Activated naive CD4-positive, alpha-beta T cell treated with anti-CD3 and anti-CD28 coated beads, Interleukin-2, amount 50 U/mL, for 24 hours (primary cell): ENCODE results near the gene ROBO2.

Experiments used
- H3K27ac Mint-ChIP-seq: one replicate; pipeline ENCODE4 v1.8.0; 2021; ENCODE audit warnings: mild to moderate bottlenecking, mixed read lengths
- H3K27me3 Mint-ChIP-seq: one replicate; pipeline ENCODE4 v1.8.0; 2021; ENCODE audit warnings: mixed read lengths
- H3K36me3 Mint-ChIP-seq: one replicate; pipeline ENCODE4 v1.8.0; 2021; ENCODE audit warnings: mixed read lengths
- H3K4me1 Mint-ChIP-seq: one replicate; pipeline ENCODE4 v1.8.0; 2021; ENCODE audit warnings: mixed read lengths
- H3K4me3 Mint-ChIP-seq: one replicate; pipeline ENCODE4 v1.8.0; 2021; ENCODE audit warnings: mild to moderate bottlenecking, mixed read lengths
- H3K9me3 Mint-ChIP-seq: one replicate; pipeline ENCODE4 v1.8.0; 2021; ENCODE audit warnings: mixed read lengths

ROBO2 gene

DNA sequence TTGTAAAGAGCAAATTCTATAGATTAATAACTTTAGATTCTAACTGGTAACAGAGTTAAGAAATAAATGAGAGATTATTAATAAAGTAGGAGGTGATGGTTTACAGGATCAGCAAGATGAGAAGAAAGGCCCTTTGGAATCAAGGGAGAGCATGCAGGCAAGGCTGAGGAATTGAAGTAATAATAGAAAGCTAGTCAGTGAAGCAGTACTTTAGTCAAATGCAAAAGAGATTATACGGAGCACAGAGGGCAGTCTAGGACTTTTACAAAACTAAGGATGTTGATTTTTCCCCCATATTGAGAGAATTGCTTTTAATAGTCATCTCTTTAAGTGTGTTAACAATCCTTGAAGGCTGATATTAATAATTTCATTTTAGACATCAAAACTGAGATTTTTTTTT is 146.4 kb downstream of the ROBO2 start:
- H3K4me3 Mint-ChIP-seq, result no peak overlapping the region
- H3K4me1 Mint-ChIP-seq, result no peaks in the 10 kb centered on the region
- H3K9me3 Mint-ChIP-seq, result peaks cover 4% of the 10 kb centered on the region
- no peak overlapping the region for H3K27ac Mint-ChIP-seq
- no peaks in the 10 kb centered on the region for H3K36me3 Mint-ChIP-seq
- no peaks in the 10 kb centered on the region for H3K27me3 Mint-ChIP-seq

DNA sequence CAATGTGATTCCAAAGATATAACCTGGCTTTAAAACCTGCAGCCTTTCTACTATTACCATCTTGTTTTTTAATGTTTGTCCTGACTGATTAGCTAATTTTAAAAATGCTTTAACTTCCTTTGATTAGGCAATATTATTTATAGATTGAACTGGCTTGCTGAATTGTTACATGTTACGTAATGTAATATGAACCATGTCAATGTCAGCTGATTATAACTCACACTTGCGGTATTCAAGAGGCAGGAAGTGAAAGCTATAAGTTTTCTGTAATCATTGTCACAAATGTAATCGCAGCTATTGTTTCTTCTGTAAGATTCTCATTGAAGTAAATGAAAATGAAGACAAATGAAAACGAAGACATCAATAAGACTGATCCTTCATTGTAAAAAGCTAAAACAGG is 146.8 kb downstream of the ROBO2 start:
- H3K4me1 Mint-ChIP-seq, result no peaks in the 10 kb centered on the region
- H3K9me3 Mint-ChIP-seq, result peaks cover 4% of the 10 kb centered on the region

DNA sequence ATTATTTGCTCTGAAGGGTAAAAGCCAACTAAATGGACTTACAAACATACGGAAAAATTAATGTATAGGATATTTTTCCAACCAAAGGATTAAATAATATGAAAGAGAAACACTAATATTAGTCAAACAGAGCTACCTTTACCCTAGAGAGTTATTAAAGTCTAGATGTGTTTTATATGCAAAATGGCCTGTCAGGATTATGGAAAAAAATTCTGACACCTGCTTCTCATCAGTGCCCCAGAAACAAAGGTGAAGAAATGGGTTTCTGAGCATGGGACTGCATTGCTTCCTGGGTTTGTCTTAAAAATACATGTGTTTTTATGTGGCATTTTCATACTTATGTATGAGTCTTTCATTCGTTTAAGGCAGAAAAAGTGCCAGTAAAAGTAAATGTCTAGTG is 148.3 kb downstream of the ROBO2 start:
- Mint-ChIP-seq H3K36me3 (no peaks in the 10 kb centered on the region), H3K27me3 (no peaks in the 10 kb centered on the region), H3K4me3 (no peak overlapping the region), H3K27ac (no peak overlapping the region), H3K9me3 (peaks cover 4% of the 10 kb centered on the region), H3K4me1 (no peaks in the 10 kb centered on the region)

More for the DNA sequence above, 146.8 kb downstream of the ROBO2 start:
- H3K27me3 Mint-ChIP-seq, result no peaks in the 10 kb centered on the region
- H3K4me3 Mint-ChIP-seq, result no peak overlapping the region
- H3K27ac Mint-ChIP-seq, result no peak overlapping the region
- no peaks in the 10 kb centered on the region for H3K36me3 Mint-ChIP-seq

DNA sequence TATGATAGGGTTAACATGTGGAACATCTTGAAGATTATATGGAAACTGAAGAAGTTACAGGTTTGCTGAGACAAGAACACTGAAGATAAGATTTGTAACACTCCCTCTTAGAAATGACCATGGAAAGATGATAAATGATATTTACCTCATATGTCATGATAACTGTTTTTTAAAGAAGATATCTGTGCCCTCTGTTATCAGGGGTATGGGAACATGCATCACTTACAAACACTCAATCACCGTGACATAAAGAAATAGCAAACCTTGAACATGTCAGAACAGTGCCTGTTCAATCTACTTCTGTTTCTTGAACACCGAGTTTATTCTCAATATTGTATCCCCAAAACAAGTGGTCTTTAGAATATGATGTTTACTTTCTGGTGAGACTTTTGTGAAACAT is 149.4 kb downstream of the ROBO2 start:
- Mint-ChIP-seq H3K27ac (no peak overlapping the region), H3K9me3 (peaks cover 4% of the 10 kb centered on the region), H3K4me1 (no peaks in the 10 kb centered on the region), H3K27me3 (no peaks in the 10 kb centered on the region), H3K4me3 (no peak overlapping the region), H3K36me3 (no peaks in the 10 kb centered on the region)

DNA sequence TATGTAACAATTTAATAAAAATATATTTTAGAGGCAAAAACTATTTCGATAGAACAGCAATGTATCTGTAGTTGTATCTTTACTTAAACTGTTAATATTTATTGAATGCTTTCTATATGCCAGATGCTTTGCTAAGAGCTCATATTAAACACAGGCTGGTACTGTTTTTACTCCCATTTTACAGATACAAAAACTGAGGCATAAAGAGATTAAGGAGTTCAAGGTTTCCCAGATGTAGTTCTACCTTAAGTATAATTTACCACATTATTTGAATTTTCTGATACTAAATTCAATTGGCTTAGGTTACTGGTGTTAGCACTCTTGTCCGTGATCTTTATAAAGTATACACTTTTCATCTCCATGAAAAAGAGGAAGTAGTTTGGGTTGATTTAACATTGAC is 149.8 kb downstream of the ROBO2 start:
- peaks cover 4% of the 10 kb centered on the region for H3K9me3 Mint-ChIP-seq

DNA sequence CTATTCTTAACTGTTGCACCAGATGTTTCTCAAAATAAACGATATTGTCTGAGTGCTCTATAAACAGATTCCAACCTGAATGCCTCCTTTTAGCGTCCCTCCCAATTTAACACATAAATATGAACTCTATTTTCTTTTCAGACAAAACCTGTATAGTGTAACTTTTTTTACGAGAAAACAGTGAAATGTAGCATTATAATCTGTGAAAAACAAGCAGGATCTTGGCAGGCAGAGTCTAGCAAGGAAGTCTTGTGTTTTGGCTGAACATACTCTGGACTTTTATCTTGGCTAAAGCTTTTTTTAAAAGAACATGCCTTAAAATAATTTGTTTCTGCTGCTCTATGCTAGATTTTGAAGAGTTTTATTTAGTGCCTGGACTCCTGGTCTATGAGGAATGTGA is 150.5 kb downstream of the ROBO2 start:
- Mint-ChIP-seq H3K4me1 (no peaks in the 10 kb centered on the region), H3K36me3 (no peaks in the 10 kb centered on the region), H3K27me3 (no peaks in the 10 kb centered on the region), H3K27ac (no peak overlapping the region), H3K9me3 (peaks cover 4% of the 10 kb centered on the region), H3K4me3 (no peak overlapping the region)

More for the DNA sequence above, 149.8 kb downstream of the ROBO2 start:
- no peaks in the 10 kb centered on the region for H3K36me3 Mint-ChIP-seq
- H3K4me1 Mint-ChIP-seq, result no peaks in the 10 kb centered on the region
- H3K4me3 Mint-ChIP-seq, result no peak overlapping the region
- no peak overlapping the region for H3K27ac Mint-ChIP-seq
- no peaks in the 10 kb centered on the region for H3K27me3 Mint-ChIP-seq

DNA sequence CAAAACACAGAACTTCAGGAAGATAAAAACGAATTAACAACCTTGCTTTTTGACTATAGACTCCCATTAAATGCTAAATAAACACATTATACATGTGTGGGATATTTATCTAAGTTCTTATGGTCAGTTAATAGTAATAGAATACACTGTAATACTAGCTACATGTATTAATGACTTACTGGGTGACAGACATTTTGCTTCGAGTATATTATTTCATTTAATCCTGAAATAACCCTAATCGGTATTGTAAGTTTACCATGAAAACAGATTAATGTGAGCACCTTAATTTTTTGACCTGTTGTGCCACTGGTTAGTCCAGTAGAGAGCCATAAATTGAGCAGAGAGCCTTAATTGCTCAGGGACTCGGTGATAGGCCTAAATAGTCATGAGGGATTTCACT is 151.1 kb downstream of the ROBO2 start:
- H3K9me3 Mint-ChIP-seq, result peaks cover under 1% of the 10 kb centered on the region

DNA sequence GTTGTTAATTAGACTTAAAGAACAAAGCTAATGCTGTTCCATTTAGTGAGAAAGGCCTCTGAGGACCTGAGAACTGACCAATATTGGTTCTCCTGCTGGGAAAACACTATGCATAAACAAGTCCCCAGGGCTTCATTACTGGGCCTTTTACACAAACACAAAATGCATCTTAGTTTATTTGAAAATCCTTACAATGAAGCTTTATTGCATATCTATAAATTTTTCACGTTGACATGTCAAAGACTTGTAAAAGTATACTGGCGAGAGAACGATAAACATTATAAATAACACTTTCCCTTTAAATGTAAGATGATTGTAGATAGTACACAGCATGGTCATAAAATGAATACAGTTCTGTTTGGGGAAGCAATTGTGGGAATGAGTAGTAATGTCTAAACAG is 151.7 kb downstream of the ROBO2 start:
- H3K4me3 Mint-ChIP-seq, result no peak overlapping the region
- H3K4me1 Mint-ChIP-seq, result no peaks in the 10 kb centered on the region
- H3K9me3 Mint-ChIP-seq, result no peaks in the 10 kb centered on the region
- no peak overlapping the region for H3K27ac Mint-ChIP-seq
- H3K36me3 Mint-ChIP-seq, result no peaks in the 10 kb centered on the region
- H3K27me3 Mint-ChIP-seq, result no peaks in the 10 kb centered on the region

More for the DNA sequence above, 151.1 kb downstream of the ROBO2 start:
- no peaks in the 10 kb centered on the region for H3K4me1 Mint-ChIP-seq
- no peaks in the 10 kb centered on the region for H3K36me3 Mint-ChIP-seq
- no peak overlapping the region for H3K27ac Mint-ChIP-seq
- no peak overlapping the region for H3K4me3 Mint-ChIP-seq
- no peaks in the 10 kb centered on the region for H3K27me3 Mint-ChIP-seq

DNA sequence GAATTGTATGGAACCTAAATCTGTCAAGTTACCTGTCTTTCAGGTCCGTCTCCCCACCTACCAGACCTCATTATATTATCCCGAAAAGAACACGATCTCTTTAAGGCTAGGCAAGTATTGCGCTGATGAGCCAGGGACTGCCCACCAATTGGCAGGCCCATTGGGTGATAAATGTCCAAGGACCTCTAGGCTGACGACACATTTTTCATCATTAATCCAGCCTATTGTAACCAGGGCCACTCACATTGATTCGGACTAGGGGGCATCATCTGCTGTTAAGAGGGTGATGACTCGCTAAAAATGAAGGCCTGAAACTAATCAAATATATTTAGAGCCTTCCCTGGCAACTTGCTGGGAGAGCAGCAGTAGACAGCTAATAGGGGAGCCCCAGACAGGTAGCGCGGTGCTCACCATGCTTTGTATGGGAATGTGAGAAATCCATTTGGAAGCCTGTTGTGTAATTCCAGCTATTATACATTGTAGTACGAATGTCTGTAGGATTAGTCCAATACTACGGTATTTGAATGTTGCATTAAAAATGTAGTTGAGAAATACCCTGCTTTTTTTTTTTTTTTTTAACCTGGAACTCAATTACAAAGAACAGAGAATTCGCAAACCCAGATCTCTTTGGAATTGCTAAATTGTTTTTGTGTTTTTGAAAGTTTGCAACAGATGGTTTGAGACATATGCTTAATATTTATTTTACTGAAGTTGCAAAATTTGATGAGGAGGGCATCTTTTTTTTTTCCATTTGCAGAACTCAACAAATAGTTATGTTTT is 156.1 kb downstream of the ROBO2 start:
- no peaks in the 10 kb centered on the region for H3K9me3 Mint-ChIP-seq
- H3K4me3 Mint-ChIP-seq, result no peak overlapping the region
- H3K27ac Mint-ChIP-seq, result no peak overlapping the region
- H3K36me3 Mint-ChIP-seq, result no peaks in the 10 kb centered on the region
- H3K4me1 Mint-ChIP-seq, result no peaks in the 10 kb centered on the region
- no peaks in the 10 kb centered on the region for H3K27me3 Mint-ChIP-seq

DNA sequence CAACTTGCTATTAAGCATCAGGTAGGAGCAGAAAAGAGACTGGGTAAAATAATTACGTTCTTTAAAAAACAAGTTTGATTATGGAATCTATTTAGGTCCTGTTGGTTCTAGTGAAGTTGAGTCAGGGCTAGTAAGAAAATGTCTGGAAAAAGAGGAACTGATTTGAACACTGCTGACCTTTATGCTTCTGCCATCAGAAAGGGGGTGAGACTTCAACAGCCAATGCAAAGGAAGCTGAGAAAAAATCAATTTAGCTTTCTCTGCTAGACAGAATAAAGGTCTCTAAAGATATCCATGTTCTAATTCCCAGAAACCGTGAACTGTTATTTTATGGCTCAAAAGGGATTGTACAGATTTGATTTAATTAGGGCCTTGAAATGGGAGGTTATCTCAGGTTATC is 157.5 kb downstream of the ROBO2 start:
- Mint-ChIP-seq H3K36me3 (no peaks in the 10 kb centered on the region), H3K27ac (no peak overlapping the region), H3K27me3 (no peaks in the 10 kb centered on the region), H3K4me1 (no peaks in the 10 kb centered on the region), H3K4me3 (no peak overlapping the region), H3K9me3 (no peaks in the 10 kb centered on the region)

DNA sequence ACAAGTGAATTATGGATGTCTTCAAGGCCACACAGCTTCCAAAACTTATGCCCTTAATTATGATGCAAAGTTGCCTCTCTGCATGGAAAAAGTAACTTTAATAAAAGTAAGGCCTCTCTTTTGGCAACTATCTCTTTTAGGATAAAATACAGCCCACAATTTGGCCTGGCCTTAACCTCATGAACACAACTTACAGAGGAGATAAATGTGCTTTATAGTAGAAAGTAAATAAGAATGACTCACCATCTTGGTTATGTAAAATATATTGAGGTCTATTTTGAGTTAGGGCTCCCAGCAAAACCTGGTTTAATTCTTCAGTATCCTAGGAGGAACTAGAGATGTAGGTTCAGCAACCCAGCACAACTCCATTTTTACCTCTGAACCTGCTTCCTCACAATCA is 164.0 kb downstream of the ROBO2 start:
- Mint-ChIP-seq H3K27me3 (no peaks in the 10 kb centered on the region), H3K4me3 (no peak overlapping the region), H3K9me3 (no peaks in the 10 kb centered on the region), H3K27ac (no peak overlapping the region), H3K36me3 (no peaks in the 10 kb centered on the region), H3K4me1 (no peaks in the 10 kb centered on the region)

DNA sequence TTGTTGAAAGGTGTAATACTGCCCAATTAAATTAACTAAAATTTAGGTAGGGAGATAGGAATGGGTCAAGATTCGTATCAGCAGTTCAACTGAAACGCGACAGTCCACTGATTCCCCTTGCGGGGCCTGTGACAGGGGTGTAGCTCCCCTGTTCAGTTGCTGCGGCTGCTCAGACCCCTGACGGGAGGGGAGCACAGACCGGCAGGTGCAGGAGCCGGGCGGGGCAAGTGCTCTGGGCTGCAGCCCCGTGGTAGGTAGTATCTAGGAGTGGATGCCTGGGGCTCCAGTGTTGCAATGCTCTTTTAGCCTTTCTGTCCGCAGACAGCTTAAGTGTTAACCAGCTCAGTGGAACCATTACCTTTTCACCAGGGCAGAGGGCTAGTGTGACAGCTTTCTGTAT is 164.9 kb downstream of the ROBO2 start:
- Mint-ChIP-seq H3K4me3 (no peak overlapping the region), H3K27ac (no peak overlapping the region), H3K4me1 (no peaks in the 10 kb centered on the region), H3K27me3 (no peaks in the 10 kb centered on the region), H3K36me3 (no peaks in the 10 kb centered on the region), H3K9me3 (no peaks in the 10 kb centered on the region)

DNA sequence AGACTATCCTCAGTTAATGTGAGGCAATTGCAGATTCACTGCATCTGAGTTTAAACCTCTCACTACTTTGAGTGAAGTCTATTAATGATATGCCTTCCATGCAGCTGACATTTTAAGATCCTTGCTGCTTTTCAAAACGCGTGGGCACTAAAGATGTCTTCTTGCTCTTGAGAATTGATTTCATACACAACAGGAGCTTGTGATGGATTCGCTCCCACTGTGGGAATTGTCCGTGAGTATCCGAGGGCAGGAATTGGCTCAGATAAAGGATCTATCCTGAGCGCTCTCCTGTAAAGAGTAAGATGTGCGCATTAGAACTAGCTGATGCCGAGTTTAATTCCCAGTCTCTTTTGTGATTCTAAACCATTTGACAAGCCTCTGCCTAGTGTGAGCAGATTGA is 167.9 kb downstream of the ROBO2 start:
- Mint-ChIP-seq H3K27ac (no peak overlapping the region), H3K9me3 (no peaks in the 10 kb centered on the region), H3K4me3 (no peak overlapping the region), H3K36me3 (no peaks in the 10 kb centered on the region), H3K4me1 (no peaks in the 10 kb centered on the region), H3K27me3 (no peaks in the 10 kb centered on the region)

DNA sequence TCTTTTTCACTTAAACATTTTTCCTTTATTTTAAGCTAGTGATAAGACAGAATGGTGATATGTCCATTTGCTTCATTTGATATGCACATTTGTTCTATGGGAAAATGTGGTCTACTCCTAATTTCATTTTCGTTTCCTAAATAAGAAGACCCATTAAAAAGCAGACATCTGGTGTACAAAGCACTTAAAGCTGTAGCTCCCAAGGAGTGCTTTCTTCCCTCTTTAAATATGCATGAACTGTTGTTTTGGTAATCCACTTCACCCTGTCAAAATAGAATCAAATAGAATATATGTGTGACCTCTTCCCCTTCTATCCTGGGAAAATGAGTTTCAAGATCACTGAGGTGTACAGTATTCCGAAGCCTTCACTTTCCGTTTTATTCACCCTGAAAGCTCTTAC is 182.8 kb downstream of the ROBO2 start:
- Mint-ChIP-seq H3K4me1 (no peaks in the 10 kb centered on the region), H3K27ac (no peak overlapping the region), H3K36me3 (no peaks in the 10 kb centered on the region), H3K27me3 (no peaks in the 10 kb centered on the region), H3K9me3 (peaks cover 5% of the 10 kb centered on the region), H3K4me3 (no peak overlapping the region)

DNA sequence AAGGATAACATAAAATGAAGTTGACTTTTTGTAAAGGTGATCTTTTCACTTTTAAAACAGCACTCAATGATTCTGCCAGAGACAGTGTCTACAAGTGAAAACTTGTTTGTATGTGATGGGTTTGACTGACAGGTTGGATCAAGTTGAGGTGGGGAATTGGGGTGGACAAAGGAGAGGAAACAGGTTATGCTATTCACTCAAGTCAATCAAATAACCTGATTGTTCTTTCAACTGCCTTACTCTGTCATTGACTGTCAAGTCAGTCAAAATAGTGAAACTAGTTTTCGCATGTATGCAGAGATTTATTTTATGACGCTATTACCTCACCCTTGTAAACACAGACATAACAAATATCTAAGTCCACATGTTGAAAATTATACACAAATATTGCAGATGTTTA is 187.7 kb downstream of the ROBO2 start:
- H3K27me3 Mint-ChIP-seq, result no peaks in the 10 kb centered on the region
- H3K4me1 Mint-ChIP-seq, result no peaks in the 10 kb centered on the region
- peaks cover 5% of the 10 kb centered on the region for H3K9me3 Mint-ChIP-seq
- no peak overlapping the region for H3K4me3 Mint-ChIP-seq
- no peaks in the 10 kb centered on the region for H3K36me3 Mint-ChIP-seq
- H3K27ac Mint-ChIP-seq, result no peak overlapping the region

DNA sequence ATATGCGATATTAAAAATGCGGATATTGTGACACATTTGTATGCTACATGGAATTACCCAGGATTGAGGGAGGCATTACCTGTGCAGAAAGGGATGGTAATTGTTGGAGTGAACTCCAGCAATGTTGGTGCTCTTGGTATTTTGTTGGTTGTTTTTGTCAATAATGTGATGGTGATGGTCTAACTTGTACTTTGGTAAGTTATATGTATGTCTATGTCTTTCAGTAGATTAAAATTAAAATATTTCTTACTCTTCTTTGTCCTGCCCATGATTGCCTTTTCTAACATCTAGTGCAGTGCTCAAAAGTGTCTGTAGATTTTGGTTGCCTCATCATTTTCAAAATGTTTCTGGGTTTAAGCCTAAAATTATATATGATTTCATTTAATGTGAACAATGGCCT is 192.7 kb downstream of the ROBO2 start:
- Mint-ChIP-seq H3K36me3 (no peaks in the 10 kb centered on the region), H3K4me3 (no peak overlapping the region), H3K27me3 (no peaks in the 10 kb centered on the region), H3K9me3 (no peaks in the 10 kb centered on the region), H3K4me1 (no peaks in the 10 kb centered on the region), H3K27ac (no peak overlapping the region)

DNA sequence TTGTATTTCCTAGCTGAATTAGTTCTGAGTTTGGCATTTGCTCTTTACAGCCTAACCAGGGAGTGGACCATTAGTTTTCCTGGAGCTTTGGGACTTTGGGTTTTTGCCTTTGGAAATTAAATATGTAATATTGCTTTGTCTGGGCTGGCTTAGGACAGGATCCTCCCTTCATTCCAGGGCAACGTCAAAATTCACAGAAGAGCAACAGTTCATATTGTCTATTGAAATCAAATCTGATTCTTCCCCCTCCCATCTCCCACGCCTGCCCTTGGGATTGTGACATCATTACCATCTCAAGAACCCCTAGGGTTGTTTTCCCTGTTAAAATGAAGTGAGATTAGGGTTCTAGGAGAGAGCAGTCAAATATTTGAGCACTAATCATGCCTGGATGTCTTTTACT is 194.1 kb downstream of the ROBO2 start:
- Mint-ChIP-seq H3K36me3 (no peaks in the 10 kb centered on the region), H3K4me3 (no peak overlapping the region), H3K27me3 (no peaks in the 10 kb centered on the region), H3K4me1 (no peaks in the 10 kb centered on the region), H3K9me3 (peaks cover 4% of the 10 kb centered on the region), H3K27ac (no peak overlapping the region)
